Endothelial cell (in vitro differentiated cells): ENCODE data around the gene UBE2QL1. TPM values are rescaled to one million over a fixed set of nuclear protein-coding genes. Genes with fewer than 3 reads are reported as not detected.

Experiments used
- DNase-seq: peaks from one replicate; pipeline ENCODE4 v3.0.0; 2021; ENCODE audit warnings: low spot score
- H3K27ac Mint-ChIP-seq: one replicate; pipeline ENCODE4 v1.8.0; 2021; ENCODE audit warnings: mixed read lengths, inconsistent platforms; ENCODE audit not compliant: unreplicated experiment
- H3K27me3 Mint-ChIP-seq: one replicate; pipeline ENCODE4 v1.8.0; 2021; ENCODE audit warnings: mild to moderate bottlenecking, moderate library complexity, mixed read lengths, inconsistent platforms; ENCODE audit not compliant: unreplicated experiment
- H3K36me3 Mint-ChIP-seq: one replicate; pipeline ENCODE4 v1.8.0; 2021; ENCODE audit warnings: mild to moderate bottlenecking, low read depth, mixed read lengths, inconsistent platforms; ENCODE audit not compliant: unreplicated experiment
- H3K4me1 Mint-ChIP-seq: one replicate; pipeline ENCODE4 v1.8.0; 2021; ENCODE audit warnings: mild to moderate bottlenecking, mixed read lengths, inconsistent platforms; ENCODE audit not compliant: unreplicated experiment
- H3K4me3 Mint-ChIP-seq: one replicate; pipeline ENCODE4 v1.8.0; 2021; ENCODE audit warnings: mild to moderate bottlenecking, mixed read lengths, inconsistent platforms; ENCODE audit not compliant: unreplicated experiment
- H3K9me3 Mint-ChIP-seq: one replicate; pipeline ENCODE4 v1.8.0; 2021; ENCODE audit warnings: mixed read lengths, inconsistent platforms; ENCODE audit not compliant: unreplicated experiment
- CTCF ChIP-seq: fragments of 200-600 bp; sonication (generic); IDR thresholded peaks from one replicate; pipeline ENCODE4 v1.5.0; 2021; ENCODE audit warnings: antibody characterized with exemption; ENCODE audit not compliant: unreplicated experiment
- total RNA-seq: library from RNA; stranded (reverse); fragmentation: NEBNext Ultra II Directional; extraction: Animal tissue kit (Norgen Biotek cat#: 25700); gene quantifications from one replicate; pipeline ENCODE4 v1.2.1, GENCODE V29; 2021; ENCODE audit not compliant: unreplicated experiment

UBE2QL1 gene
- total RNA-seq, 1 donor from 2014 or later = 0.85 TPM

- Mint-ChIP-seq H3K4me3 (no peak overlapping the region), H3K9me3 (no peaks in the 10 kb centered on the region)
These were observed 56.7 kb downstream of the UBE2QL1 start for GRCh38 chr5:6505416-6505755.

GRCh38 chr5:6505783-6506557, 57.3 kb downstream of the UBE2QL1 start:
- Mint-ChIP-seq H3K36me3 (peaks cover 3% of the 10 kb centered on the region), H3K4me1 (peaks cover 6% of the 10 kb centered on the region), H3K27me3 (peaks cover 7% of the 10 kb centered on the region), H3K9me3 (no peaks in the 10 kb centered on the region), H3K27ac (no peak overlapping the region), H3K4me3 (no peak overlapping the region)
- DNase-seq = no peak
- no peak for TF ChIP-seq CTCF

More at GRCh38 chr5:6505416-6505755, 56.7 kb downstream of the UBE2QL1 start:
- Mint-ChIP-seq H3K27ac (no peak overlapping the region), H3K36me3 (peaks cover 3% of the 10 kb centered on the region), H3K4me1 (peaks cover under 1% of the 10 kb centered on the region), H3K27me3 (peaks cover 4% of the 10 kb centered on the region)
- DNase-seq = no peak
- TF ChIP-seq CTCF = no peak

DNA sequence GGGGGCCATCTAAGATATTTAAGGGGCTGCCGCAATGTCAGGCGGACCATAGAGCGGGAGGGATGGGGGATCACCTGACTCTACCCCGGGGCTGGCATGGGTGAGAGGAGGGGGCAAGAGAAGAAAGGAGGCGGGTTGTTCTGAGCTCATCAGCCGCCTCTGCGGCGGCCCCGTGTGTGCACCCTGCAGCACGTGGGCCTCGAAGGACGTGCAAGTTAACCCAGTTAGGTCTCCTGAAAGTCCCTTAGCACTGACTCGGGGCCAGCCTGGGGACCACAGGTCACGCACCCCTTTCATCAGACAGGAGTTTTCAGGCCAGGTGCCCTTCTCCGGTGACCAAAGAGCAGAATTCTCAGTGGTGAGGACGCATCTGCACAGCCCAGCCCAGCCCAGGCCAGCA, 58.0 kb downstream of the UBE2QL1 start:
- no peak for TF ChIP-seq CTCF
- H3K9me3 Mint-ChIP-seq = no peaks in the 10 kb centered on the region
- peaks cover 6% of the 10 kb centered on the region for H3K27me3 Mint-ChIP-seq
- H3K36me3 Mint-ChIP-seq = peaks cover 3% of the 10 kb centered on the region
- H3K27ac Mint-ChIP-seq = no peak overlapping the region
- no peak overlapping the region for H3K4me3 Mint-ChIP-seq
- DNase-seq = no peak
- peaks cover 6% of the 10 kb centered on the region for H3K4me1 Mint-ChIP-seq

DNA sequence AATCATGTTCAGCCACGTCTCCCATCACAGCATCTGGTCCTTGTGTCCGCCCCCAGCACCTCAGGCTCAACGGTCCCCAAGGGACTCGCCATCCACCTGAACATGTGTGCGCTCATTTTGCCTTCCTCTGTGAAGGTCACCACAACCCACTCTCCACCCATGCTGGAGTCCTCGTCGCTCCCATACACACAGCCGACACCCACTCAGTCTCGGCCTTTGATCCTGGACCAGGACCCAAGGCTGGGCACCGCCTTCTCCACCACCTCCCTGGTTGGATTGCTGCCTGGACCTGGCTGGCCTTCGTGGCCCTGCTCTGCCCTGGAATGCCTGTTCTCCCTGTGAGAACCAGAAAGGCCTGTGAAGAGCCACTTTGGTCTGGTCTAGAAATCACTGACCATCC, 60.3 kb downstream of the UBE2QL1 start:
- peaks cover 6% of the 10 kb centered on the region for H3K4me1 Mint-ChIP-seq
- no peak for DNase-seq
- H3K9me3 Mint-ChIP-seq = no peaks in the 10 kb centered on the region
- H3K27ac Mint-ChIP-seq = no peak overlapping the region
- H3K36me3 Mint-ChIP-seq = peaks cover 3% of the 10 kb centered on the region
- no peak for TF ChIP-seq CTCF
- peaks cover 6% of the 10 kb centered on the region for H3K27me3 Mint-ChIP-seq
- no peak overlapping the region for H3K4me3 Mint-ChIP-seq

GRCh38 chr5:6510132-6510531, 61.5 kb downstream of the UBE2QL1 start:
- no peak overlapping the region for H3K27ac Mint-ChIP-seq
- H3K27me3 Mint-ChIP-seq = peaks cover 5% of the 10 kb centered on the region
- H3K4me1 Mint-ChIP-seq = peaks cover 6% of the 10 kb centered on the region
- H3K4me3 Mint-ChIP-seq = no peak overlapping the region
- peaks cover 3% of the 10 kb centered on the region for H3K36me3 Mint-ChIP-seq
- no peak for TF ChIP-seq CTCF
- no peaks in the 10 kb centered on the region for H3K9me3 Mint-ChIP-seq
- DNase-seq = no peak
